Fibroblast of skin of left quadriceps (primary cell): ENCODE results near the gene PPP4R1.
A peak's percentile ranks its signal among the peaks of the same experiment; 100 is the strongest.
"Not testable (repeated sequence)": the region's sequence is repeated elsewhere in the genome, so short reads cannot be mapped to it uniquely, and the experiment has no call there.

ENCODE experiments used
- DNase-seq, 2 experiments: peaks; one replicate each; pipeline ENCODE4 v3.0.0-alpha.2; 2013; ENCODE audit warnings: low read depth in 2 of 2

The PPP4R1 gene

DNA sequence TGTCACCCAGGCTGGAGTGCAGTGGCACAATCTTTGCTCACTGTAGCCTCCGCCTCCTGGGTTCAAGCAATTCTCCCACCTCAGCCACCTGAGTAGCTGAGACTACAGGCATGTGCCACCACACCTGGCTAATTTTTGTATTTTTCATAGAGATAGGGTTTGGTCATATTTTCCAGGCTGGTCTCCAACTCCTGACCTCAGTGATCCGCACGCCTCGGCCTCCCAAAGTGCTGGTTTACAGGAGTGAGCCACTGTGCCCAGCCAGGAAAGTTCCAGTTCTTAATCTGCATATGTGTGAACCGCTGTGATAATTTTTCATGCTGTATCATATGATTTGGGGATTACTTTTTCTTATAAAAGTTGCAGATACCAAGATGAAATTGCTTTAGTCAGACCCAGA lies 14.6 kb upstream of the PPP4R1 start:
- DNase-seq: no peak

DNA sequence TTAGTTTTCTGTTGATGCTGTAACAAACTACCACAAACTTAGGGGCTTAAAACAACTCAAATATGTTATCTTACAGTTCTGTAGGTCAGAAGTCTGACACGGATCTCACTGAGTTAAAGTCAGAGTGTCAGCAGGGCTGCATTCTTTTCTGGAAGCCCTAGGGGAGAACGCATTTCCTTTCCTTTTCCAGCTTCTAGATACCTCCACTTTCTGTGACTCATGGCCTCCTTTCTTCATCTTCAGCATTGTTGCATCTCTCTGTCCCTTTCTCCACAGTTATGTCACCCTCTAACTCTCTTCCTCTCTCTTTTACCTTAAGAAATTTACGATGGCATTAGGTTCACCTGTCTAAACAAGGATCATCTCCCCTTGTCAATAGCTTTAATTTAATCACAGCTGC lies 13.3 kb upstream of the PPP4R1 start:
- no peak for DNase-seq

- DNase-seq: no peak
Observed at GRCh38 chr18:9619990-9620389, 5.6 kb upstream of the PPP4R1 start.

DNA sequence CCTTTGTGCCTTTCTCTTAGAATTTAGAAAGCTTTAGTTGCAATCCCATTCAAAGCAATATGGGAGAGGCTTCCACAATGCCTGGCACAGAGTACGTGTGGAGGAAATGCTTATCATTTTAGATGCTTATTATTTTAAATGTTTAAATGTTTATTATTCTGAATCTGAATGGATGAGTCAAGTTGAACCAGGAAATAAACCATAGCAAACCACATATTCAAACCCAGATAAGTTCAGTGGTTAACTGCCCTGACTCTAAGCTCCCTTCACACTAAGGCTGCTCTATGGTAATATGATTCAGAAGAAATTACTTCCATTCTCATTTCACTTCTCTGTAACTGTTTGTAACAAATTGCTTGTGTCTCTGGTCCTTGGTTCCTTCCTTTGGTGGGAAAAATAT lies 5.2 kb upstream of the PPP4R1 start:
- DNase-seq: no peak

GRCh38 chr18:9619056-9619455 lies 4.7 kb upstream of the PPP4R1 start:
- DNase-seq: no peak

- no peak for DNase-seq
Observed at GRCh38 chr18:9617006-9617542, 2.7 kb upstream of the PPP4R1 start.

DNA sequence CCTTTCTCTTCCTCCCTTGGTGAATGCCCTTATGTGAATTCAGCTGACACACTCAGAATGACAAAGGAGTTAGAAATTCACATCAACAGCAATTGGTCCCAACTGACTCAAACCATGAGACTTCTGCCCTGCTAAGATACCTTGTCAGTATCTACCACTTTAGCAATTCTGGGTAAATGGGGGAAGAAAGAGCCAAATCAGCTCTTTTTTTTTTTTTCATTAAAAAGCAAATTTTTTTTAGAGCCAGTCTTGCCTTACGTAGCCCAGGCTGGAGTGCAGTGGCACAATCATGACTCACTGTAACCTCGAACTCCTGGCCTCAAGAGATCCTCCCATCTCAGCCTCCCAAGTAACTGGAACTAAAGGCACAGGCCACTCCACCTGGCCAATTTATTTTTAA lies 1.7 kb upstream of the PPP4R1 start:
- no peak for DNase-seq

- DNase-seq: no peak
Observed at GRCh38 chr18:9615280-9615797, 980 bp upstream of the PPP4R1 start.

DNA sequence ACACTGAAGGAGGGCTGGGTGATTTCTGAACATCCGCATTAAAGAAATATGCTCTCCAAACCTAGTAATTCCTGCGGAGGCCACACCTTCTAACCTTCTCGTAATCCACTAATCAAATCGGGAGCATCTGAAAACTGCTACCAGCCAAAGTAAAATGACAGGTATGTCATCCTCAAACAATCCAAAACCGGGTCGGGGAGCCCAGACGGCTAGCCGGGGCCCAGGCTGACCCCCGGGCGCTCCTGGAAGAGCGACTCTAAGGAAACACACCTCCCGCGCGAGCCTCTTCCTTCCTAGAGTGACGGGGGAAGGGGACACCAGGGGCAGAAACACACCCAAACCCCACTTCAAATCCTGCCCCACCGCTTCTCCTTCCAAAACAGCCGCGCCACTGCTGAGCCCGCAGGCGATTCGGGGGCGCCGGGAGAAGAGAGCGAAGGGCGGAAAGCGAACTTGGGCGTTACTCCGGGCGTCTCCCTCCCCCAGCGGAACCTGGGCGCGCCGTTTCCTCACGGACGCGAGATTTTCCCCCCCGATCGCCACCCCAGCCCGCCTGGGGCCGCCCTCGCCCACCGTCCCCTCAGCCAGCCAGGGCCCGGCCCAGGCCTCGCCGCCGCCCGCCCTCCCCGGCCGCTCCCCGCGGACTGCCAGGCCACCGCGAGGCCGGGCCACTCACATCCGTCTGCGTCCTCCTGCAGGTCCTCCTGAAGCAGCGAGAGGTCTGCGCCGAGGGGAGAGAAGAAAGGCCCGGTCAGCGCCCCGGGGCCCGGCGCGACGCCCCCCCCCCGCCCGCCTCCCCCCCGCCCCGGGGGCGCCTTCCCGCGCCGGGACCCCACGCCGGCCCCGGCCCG lies 584 bp downstream of the PPP4R1 start:
- no peak for DNase-seq

- DNase-seq: no peak
Observed at GRCh38 chr18:9612977-9613376, 1.4 kb downstream of the PPP4R1 start.

- no peak for DNase-seq
Observed at GRCh38 chr18:9612215-9612830, 2.0 kb downstream of the PPP4R1 start.

DNA sequence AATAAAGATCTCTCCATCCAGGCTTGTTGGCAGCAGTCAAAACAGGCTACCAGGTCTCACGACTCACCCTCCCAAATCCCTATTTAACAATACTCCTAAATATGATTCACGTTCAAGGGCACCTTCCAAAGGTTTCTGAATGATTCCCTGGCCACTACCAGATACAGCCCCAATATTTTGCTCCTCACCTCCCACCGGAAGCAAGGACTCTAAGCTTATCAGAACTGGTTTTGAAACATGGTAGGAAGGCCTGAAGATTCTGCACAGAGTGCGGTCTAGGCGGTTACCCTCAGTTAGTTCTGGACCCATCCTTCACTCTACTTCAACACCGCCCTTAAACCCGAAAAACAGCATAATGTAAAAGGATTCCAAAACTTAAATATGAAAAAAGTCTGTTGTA lies 5.2 kb downstream of the PPP4R1 start:
- no peak for DNase-seq

DNA sequence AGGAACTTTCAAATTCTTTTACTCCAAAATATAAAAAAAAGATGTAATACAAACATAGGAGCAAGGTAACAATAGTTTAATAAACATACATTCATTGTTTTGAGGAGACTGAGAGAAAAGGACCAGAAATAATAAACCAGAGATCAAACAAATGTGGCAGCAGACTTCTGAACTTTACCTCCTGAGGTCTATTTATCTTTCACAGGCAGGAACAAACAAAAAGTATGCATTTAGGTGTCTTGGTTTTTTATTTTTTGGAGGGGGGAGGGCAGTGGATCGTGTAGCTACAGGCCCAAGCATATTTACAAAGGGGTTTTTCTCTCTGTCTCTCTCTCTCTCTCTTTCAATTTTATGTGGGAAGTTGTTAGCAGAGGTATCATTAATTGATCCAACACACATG lies 5.6 kb downstream of the PPP4R1 start:
- DNase-seq: no peak

GRCh38 chr18:9608298-9608697 lies 6.1 kb downstream of the PPP4R1 start:
- no peak for DNase-seq

- not testable (repeated sequence) for DNase-seq
Observed at GRCh38 chr18:9607111-9607510, 7.2 kb downstream of the PPP4R1 start.

DNA sequence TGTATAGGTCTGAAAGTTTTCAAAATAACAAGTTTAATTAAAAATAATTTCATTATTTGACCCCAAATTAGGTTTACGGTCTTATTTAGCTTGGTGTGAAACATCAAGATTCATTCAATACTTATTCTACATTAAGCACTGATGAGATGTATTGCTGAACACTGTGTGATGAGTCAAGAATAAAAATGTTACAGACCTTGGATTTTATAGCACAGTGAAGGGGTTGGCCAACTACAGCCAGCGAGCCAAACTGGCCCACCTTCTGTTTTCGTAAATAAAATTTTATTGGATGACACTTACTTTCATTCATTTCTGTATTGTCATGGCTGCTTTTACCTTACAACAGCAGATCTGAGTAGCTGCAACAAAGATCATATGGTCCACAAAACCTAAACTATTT lies 8.3 kb downstream of the PPP4R1 start:
- no peak for DNase-seq

GRCh38 chr18:9604348-9604747 lies 10.0 kb downstream of the PPP4R1 start:
- DNase-seq: no peak

DNA sequence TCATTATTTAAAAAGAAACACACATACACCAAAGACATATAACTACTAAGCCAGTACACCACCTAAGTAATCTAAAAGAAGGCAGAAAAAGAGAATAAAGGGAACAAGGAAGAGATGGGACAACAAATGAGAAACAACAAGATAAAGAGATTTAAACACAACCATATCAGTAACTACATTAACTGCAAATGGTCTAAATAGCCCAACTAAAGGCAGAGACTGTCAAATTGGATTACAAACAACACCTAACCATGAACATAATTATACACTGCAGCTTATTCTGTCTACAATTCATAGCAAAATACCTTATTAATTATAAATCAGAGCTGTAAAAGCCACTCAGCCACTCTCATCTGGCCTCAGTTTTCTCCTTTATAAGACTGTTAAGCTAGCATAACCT lies 15.0 kb downstream of the PPP4R1 start:
- DNase-seq: no peak

DNA sequence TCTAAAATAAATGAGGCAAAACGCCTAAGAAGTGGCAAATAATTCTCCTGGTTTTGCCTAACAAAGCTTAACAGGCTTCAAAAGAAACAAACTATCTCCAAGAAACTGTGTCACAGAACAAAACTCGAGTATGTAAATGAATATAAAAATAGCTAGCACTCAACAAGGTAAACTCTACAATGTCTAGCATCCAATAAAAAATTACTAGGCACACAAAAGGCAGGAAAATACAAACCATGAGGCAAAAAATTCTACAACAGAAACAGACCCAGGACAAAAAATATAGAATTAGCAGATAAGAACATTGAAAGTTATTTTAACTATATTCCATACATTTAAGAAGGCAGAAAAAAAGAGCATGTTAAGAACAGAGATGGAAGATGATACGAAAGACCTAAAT lies 16.8 kb downstream of the PPP4R1 start:
- no peak for DNase-seq

DNA sequence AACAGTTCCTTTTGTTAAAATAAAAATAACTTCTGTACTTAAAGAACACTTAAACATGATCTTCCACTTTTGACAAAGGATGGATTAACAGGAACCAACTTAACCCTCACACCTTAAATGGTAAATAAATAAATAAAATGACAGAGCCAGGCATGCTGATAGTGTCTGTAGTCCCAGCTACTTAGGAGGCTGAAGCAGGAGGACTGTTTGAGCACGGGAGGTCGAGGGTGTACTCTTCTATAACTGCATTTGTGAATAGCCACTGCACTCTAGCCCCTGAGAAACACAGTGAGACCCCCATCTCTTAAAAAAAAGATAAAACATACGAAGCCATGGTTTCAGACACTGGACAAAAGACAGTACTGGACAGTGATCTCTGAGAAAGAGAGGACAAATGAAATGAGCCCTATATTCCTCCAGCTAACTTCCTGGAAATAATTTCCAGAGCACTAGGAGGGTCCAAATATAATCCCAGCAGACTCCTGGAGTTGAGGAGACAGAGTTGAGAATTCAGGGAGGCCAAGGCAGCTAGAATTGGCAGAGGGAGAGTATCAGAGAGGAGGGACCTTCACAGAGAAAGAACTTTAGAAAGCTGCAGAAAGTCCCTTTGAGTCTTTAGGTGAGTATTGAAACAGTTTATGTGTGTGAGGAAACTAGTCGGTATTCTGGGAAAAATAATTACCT lies 17.4 kb downstream of the PPP4R1 start:
- no peak for DNase-seq

DNA sequence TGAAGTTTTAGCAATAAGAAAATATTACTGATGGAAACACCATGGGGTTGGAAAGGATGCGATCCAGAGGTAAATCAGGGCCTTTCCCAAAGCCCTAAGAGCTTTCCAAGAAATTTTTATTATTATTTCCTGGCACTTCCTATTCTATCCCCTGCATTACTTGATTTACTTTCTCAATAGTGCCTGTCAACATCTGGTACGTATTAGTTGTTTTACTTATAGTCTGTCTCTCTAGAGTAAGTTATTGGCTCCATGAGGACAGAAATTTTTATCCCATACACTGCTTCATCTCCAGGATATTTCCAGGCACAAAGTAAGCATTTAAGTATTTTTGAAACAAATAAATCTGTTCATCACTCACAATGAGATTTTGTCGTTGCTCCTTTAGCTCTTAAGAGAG lies 18.1 kb downstream of the PPP4R1 start:
- DNase-seq: peak; percentile 66 to 67

DNA sequence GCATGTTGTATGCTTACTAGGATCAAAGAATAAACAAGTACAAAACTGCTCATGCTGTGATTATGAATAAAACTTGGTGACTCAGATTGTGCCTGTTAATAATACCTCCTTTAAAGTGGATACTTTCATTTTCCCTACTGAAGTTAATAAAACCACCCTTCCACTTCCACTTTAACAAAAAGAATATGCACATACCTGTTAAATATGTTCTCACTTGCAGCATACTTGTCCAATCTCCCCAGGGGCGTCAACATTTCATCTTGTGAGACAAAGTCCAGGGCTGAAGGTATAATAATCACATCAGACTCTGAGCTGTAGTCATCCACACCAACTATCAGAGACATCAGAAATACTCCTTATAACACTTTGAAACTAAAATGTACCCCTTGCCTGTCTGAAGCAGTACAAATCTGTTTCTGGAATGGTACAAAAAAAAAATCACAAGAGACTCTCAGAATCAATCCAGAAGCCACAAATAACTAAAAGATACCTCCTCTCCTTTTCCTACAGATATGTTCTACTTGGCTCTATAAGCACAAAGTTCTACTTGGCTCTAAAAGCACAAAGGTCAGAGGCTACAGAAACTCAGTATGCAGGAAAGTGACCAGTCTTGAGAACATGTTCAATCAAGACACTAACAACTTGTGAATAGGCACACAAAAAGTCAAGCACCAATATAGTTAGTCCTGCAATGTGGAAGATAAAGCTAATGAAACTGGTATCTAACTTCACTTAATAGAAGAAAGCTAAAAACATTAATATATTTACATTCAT lies 19.3 kb downstream of the PPP4R1 start:
- no peak for DNase-seq
